ENCODE measurements around the gene FMNL2. TPM values are rescaled to one million over a fixed set of nuclear protein-coding genes. Genes with fewer than 3 reads are reported as not detected.

Gene FMNL2
- total and polyA plus RNA-seq, 2 experiments from 2014 or later, result 4.4 to 18.6 TPM

- no peak overlapping the region for H2AFZ ChIP-seq
- 98% methylated on average over 6 of the region's 6 CpGs for WGBS, 2 experiments (ENCODE audit: low coverage in 1 of 2, low lambda C conversion rate in 2 of 2, missing lambda C conversion rate in 2 of 2)
- no peak overlapping the region for H3K9ac ChIP-seq
- no peaks in the 10 kb centered on the region for H4K20me1 ChIP-seq (ENCODE audit: insufficient read depth)
- no peak overlapping the region for H3K4me2 ChIP-seq (ENCODE audit: unreplicated experiment)
- in situ Hi-C loops (cut with MboI), result no loop called here
- no peak overlapping the region for H3K4me3 ChIP-seq
- no peak overlapping the region for H3K27ac ChIP-seq
- no peaks in the 10 kb centered on the region for H3F3A ChIP-seq (ENCODE audit: insufficient read depth)
- H3K79me2 ChIP-seq (ENCODE audit: insufficient read depth), result no peaks in the 10 kb centered on the region
- no peaks in the 10 kb centered on the region for H3K9me3 ChIP-seq (ENCODE audit: low read depth)
- TF ChIP-seq EZH2 (IDR thresholded peaks at IDR 0.05; ENCODE audit: insufficient read depth, poor library complexity, severe bottlenecking) (no peak), EZH2phosphoT487 (IDR thresholded peaks at IDR 0.05; ENCODE audit: insufficient read depth, low read depth) (no peak)
- no peak for DNase-seq
- H3K9me2 ChIP-seq (ENCODE audit: insufficient read depth), result no peaks in the 10 kb centered on the region
- H3K4me1 ChIP-seq (ENCODE audit: insufficient read depth), result no peaks in the 10 kb centered on the region
- H3K36me3 ChIP-seq (ENCODE audit: low read depth), result no peaks in the 10 kb centered on the region
- no peaks in the 10 kb centered on the region for H3K27me3 ChIP-seq (replicated peaks; ENCODE audit: insufficient read depth)
These were observed 265.2 kb downstream of the FMNL2 start for GRCh38 chr2:152600051-152600657.

GRCh38 chr2:152600697-152601096 is 265.7 kb downstream of the FMNL2 start:
- Histone ChIP-seq H4K20me1 (ENCODE audit: insufficient read depth) (no peaks in the 10 kb centered on the region), H3K9me2 (ENCODE audit: insufficient read depth) (no peaks in the 10 kb centered on the region), H3K79me2 (ENCODE audit: insufficient read depth) (no peaks in the 10 kb centered on the region), H3K4me3 (no peak overlapping the region), H3K36me3 (ENCODE audit: low read depth) (no peaks in the 10 kb centered on the region), H2AFZ (no peak overlapping the region), H3K9ac (no peak overlapping the region), H3K27me3 (replicated peaks; ENCODE audit: insufficient read depth) (no peaks in the 10 kb centered on the region), H3K27ac (no peak overlapping the region), H3K4me1 (ENCODE audit: insufficient read depth) (peaks cover 4% of the 10 kb centered on the region), H3F3A (ENCODE audit: insufficient read depth) (no peaks in the 10 kb centered on the region), H3K9me3 (ENCODE audit: low read depth) (no peaks in the 10 kb centered on the region), H3K4me2 (ENCODE audit: unreplicated experiment) (no peak overlapping the region)
- WGBS, 2 experiments (ENCODE audit: low coverage in 1 of 2, low lambda C conversion rate in 2 of 2, missing lambda C conversion rate in 2 of 2), result 76 to 80% methylated on average over 2 of the region's 2 CpGs
- in situ Hi-C loops (cut with MboI), result no loop called here
- TF ChIP-seq EZH2phosphoT487 (IDR thresholded peaks at IDR 0.05; ENCODE audit: insufficient read depth, low read depth), result no peak
- no peak for TF ChIP-seq EZH2 (IDR thresholded peaks at IDR 0.05; ENCODE audit: insufficient read depth, poor library complexity, severe bottlenecking)
- no peak for DNase-seq

- Histone ChIP-seq H2AFZ (no peak overlapping the region), H4K20me1 (ENCODE audit: insufficient read depth) (no peaks in the 10 kb centered on the region), H3K36me3 (ENCODE audit: low read depth) (no peaks in the 10 kb centered on the region), H3K4me3 (no peak overlapping the region), H3K9me3 (ENCODE audit: low read depth) (no peaks in the 10 kb centered on the region), H3K79me2 (ENCODE audit: insufficient read depth) (no peaks in the 10 kb centered on the region), H3K4me2 (ENCODE audit: unreplicated experiment) (no peak overlapping the region), H3K9me2 (ENCODE audit: insufficient read depth) (no peaks in the 10 kb centered on the region), H3K4me1 (ENCODE audit: insufficient read depth) (peaks cover 16% of the 10 kb centered on the region), H3K27ac (no peak overlapping the region), H3F3A (ENCODE audit: insufficient read depth) (0 out of 2 replicates have a peak, but pooled peaks cover 6% of the 10 kb centered on the region), H3K27me3 (replicated peaks; ENCODE audit: insufficient read depth) (no peaks in the 10 kb centered on the region), H3K9ac (no peak overlapping the region)
- in situ Hi-C loops (cut with MboI), result no loop called here
- 81 to 85% methylated on average over 8 of the region's 8 CpGs for whole genome bisulfite sequencing, 2 experiments (ENCODE audit: low coverage in 1 of 2, low lambda C conversion rate in 2 of 2, missing lambda C conversion rate in 2 of 2)
- no peak for DNase-seq
- TF ChIP-seq EZH2 (IDR thresholded peaks at IDR 0.05; ENCODE audit: insufficient read depth, poor library complexity, severe bottlenecking) (no peak), EZH2phosphoT487 (IDR thresholded peaks at IDR 0.05; ENCODE audit: insufficient read depth, low read depth) (no peak)
These were observed 267.8 kb downstream of the FMNL2 start for GRCh38 chr2:152602750-152603149.

GRCh38 chr2:152603166-152603565 is 268.2 kb downstream of the FMNL2 start:
- no peaks in the 10 kb centered on the region for H3K9me3 ChIP-seq (ENCODE audit: low read depth)
- H3K27me3 ChIP-seq (replicated peaks; ENCODE audit: insufficient read depth), result no peaks in the 10 kb centered on the region
- H3K36me3 ChIP-seq (ENCODE audit: low read depth), result no peaks in the 10 kb centered on the region
- TF ChIP-seq EZH2phosphoT487 (IDR thresholded peaks at IDR 0.05; ENCODE audit: insufficient read depth, low read depth), result no peak
- no peak for TF ChIP-seq EZH2 (IDR thresholded peaks at IDR 0.05; ENCODE audit: insufficient read depth, poor library complexity, severe bottlenecking)
- no peaks in the 10 kb centered on the region for H4K20me1 ChIP-seq (ENCODE audit: insufficient read depth)
- H3K4me2 ChIP-seq (ENCODE audit: unreplicated experiment), result no peak overlapping the region
- no peaks in the 10 kb centered on the region for H3K79me2 ChIP-seq (ENCODE audit: insufficient read depth)
- DNase-seq, result no peak
- 0 out of 2 replicates have a peak, but pooled peaks cover 6% of the 10 kb centered on the region for H3F3A ChIP-seq (ENCODE audit: insufficient read depth)
- H3K4me1 ChIP-seq (ENCODE audit: insufficient read depth), result peaks cover 16% of the 10 kb centered on the region
- in situ Hi-C loops (cut with MboI), result no loop called here
- H3K27ac ChIP-seq, result no peak overlapping the region
- H2AFZ ChIP-seq, result no peak overlapping the region
- H3K4me3 ChIP-seq, result no peak overlapping the region
- no peaks in the 10 kb centered on the region for H3K9me2 ChIP-seq (ENCODE audit: insufficient read depth)
- WGBS, 2 experiments (ENCODE audit: low coverage in 1 of 2, low lambda C conversion rate in 2 of 2, missing lambda C conversion rate in 2 of 2), result 97 to 98% methylated on average over 3 of the region's 3 CpGs
- H3K9ac ChIP-seq, result no peak overlapping the region
